NCI-H446 treated with DMSO at 0.1 percent for 48 hours (cell line): Measurements from ENCODE around the gene CPB1.

ENCODE experiments used
- DNase-seq: peaks from one replicate; lab custom pipeline; 2025; lab: John Stamatoyannopoulos, UW

Gene CPB1

GRCh38 chr3:148829926-148830325 is 2.3 kb downstream of the CPB1 start:
- no peak for DNase-seq

DNA sequence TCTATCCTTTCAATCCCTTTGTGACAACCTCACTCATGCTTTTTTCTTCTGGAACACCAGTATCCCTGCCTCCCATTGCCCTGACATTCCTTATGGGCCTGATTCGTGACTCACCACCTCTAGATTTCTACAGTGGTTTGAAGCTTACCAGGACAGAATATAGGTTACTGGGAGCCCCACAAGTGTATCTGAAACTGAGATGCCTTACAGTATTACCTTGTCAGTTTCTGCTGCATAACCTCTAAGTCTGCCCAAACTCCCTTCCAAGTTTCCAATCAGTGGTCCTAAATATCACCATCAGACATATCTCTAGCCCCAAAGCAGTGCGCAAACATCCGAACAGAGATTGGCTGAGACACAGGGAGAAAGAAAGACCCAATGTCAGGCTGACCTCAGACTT is 5.6 kb downstream of the CPB1 start:
- no peak for DNase-seq

DNA sequence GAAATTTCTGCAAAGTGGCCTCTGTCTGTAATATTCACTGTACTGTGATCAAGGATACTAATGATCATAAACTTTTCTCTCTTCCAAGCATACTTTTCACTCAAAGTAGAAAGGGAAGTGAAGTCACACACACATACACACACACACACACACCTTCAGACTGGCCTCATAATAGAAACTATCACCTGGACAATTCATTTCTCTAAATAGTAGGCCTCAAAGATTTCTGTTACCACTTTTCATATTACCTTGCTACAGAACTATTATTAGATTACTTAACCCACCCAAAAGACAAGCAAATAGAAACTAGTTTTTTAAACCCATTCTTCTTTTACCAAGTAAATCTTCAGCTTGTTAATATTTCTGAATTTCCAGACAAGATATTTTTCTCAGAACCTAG is 12.2 kb downstream of the CPB1 start:
- no peak for DNase-seq

DNA sequence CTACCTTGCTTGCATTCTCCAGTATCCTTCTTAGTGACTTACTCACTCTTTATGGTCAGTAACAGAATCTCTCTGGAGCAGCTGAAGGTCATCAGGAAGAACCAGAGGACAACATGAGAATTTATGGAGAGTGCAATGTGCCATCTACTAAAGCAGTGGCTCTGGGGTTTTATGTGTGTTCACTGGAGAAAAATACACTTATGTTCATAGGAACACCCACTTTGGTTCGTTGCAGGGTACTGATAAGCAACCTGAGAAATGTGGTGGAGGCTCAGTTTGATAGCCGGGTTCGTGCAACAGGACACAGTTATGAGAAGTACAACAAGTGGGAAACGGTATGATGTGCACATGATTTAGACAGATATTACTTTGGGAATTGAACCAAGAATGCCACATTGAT is 12.8 kb downstream of the CPB1 start:
- no peak for DNase-seq

- no peak for DNase-seq
These were observed 18.3 kb downstream of the CPB1 start for GRCh38 chr3:148845756-148846395.

DNA sequence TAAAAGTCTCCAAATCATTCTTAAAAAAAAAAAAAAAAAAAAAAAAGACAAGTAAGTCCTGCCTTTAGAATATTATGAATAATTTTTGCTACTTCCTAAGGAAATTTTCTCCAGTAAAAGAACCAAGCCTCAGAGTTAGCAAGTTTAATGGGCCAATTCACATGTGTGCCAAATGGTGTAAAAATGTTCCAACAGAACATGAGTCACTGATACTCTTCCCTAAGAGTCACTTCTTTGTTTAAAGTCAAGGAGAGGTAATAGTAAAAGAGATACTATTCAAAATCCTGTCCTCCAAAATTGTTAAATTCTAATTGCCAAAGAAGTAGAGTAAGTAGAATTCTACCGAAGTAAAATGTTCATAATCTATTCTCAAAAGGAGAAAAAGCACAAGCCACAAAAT is 19.7 kb downstream of the CPB1 start:
- no peak for DNase-seq

DNA sequence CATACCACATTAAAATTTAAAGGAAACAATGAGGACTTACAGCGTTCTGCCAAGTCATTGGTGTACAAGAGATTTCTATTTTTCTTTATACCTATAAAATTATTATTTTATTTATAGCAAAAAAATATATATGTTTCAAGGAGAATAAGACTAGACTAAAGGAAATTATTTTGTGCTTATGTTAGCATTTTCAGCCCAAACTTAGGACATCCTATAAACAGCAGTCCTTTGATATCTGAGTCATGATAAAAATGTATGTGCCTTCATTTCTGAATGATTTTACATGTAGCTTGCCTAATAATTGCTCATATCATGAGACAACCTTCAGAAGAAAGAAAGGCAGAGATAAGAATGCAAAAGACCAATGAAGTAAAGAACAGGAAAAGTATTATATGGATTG is 20.8 kb downstream of the CPB1 start:
- no peak for DNase-seq

GRCh38 chr3:148852271-148852992 is 24.8 kb downstream of the CPB1 start:
- no peak for DNase-seq

DNA sequence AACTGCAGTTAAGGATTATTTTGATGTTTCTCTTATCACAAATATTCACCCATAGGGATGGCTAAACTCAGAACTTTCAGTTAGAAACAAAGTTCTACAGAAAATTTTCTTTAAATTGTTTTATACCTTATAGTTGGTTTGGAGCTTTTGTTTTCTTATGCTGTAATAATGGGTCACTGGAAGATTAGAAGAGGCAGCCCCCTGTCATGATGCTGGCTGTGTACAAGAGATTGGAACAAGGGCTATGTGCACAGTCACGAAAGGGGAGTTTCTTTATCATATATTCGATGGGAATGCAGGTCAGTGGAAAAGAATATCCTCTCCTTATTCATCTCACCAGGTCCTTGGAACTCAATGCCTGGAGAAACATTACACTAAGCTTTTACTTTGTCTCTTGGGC is 25.5 kb downstream of the CPB1 start:
- no peak for DNase-seq

- no peak for DNase-seq
These were observed 26.4 kb downstream of the CPB1 start for GRCh38 chr3:148854061-148854460.

GRCh38 chr3:148856384-148856783 is 28.8 kb downstream of the CPB1 start:
- DNase-seq, result no peak

- DNase-seq, result no peak
These were observed 29.7 kb downstream of the CPB1 start for GRCh38 chr3:148857316-148857715.

- peak; percentile 64 for DNase-seq
These were observed 33.8 kb downstream of the CPB1 start for GRCh38 chr3:148861277-148861869.

DNA sequence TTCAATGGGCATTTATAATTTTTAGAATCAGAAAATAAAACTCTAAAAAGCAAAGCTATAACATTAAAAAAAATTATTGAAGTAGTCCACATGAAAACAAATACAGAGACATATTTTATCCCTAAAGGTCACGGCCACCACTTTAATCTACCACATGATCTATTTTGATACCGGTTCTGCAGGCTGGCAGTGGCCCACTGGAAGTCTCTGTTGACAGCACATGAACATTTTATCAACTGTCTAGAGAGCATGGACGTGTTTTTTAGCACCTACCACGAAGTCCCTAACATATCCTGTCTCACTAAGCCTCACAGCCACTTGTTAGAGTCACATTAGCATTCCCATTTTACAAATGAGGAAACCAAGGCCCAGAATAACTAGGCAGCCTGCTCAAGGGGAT is 35.7 kb downstream of the CPB1 start:
- DNase-seq, result no peak

DNA sequence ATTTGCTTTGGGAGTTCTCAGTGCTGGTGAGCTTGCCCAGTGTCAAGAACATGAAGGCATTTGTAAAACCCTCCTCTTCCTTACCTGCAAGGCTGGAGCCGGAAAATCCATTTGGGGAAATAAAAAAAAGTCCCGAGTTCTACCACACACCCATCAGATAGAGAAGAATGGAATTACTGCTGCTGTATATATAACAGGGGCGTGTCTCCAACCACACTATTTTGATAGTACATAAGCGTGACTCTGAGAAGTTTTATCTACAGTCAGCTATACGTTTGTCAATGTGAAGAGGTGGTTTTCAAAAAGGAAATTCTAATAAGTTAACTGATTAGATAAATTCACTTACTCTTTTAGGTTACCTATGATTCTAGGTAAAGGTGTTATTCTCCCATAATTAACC is 36.2 kb downstream of the CPB1 start:
- no peak for DNase-seq

DNA sequence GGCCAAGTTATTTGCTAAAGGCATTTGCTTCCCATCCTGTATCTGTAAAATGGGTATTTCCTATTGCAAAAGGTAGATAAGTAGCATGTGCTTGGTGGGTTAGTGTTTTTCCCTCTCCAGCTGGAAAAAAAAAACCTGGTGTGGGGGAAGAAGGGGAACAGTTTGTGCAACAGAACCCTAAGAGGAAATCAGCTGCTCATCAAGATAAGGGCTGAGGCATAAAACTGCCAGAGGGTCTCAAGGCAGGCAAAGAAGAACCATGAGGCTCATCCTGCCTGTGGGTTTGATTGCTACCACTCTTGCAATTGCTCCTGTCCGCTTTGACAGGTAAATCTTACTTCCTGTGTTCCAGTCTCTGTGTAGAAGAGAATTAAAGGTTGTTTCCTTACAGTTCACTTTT is 37.4 kb downstream of the CPB1 start, which contains the start of gene CPA3:
Gene CPA3, plus strand, starts transcription at position 248 of the 400 bp plus-strand sequence. Its CDS starts 12 bp downstream, at position 260.
- DNase-seq, result no peak

- DNase-seq, result no peak
These were observed 38.6 kb downstream of the CPB1 start for GRCh38 chr3:148866261-148866660.

- no peak for DNase-seq
These were observed 45.8 kb downstream of the CPB1 start for GRCh38 chr3:148873270-148873927.

- no peak for DNase-seq
These were observed 46.4 kb downstream of the CPB1 start for GRCh38 chr3:148873977-148874376.

DNA sequence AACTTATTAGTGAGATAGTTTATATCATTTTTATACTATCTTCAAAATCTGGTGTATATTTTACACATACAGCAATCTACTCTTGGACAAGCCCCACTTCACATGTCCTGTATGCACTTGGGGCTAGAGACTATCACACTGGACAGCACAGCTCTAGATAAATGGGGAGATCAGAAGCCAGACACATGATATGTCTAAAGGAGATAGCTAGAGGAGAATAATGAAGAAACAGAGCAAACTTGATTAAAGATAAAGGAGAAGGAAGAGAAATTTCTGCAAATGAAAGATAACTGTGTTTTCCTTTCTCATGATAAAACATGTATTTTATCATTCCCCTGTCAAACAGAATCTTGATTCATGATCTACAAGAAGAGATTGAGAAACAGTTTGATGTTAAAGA is 50.5 kb downstream of the CPB1 start:
- no peak for DNase-seq

- DNase-seq, result no peak
These were observed 51.6 kb downstream of the CPB1 start for GRCh38 chr3:148879256-148879655.

- peak; percentile 9 for DNase-seq
These were observed 53.1 kb downstream of the CPB1 start for GRCh38 chr3:148880681-148881080.

- no peak for DNase-seq
These were observed 53.7 kb downstream of the CPB1 start for GRCh38 chr3:148881286-148881685.
